ENCODE measurements around the gene PSME3IP1. TPM values are rescaled to one million over a fixed set of nuclear protein-coding genes. Genes with fewer than 3 reads are reported as not detected.

Gene PSME3IP1
- polyA plus RNA-seq, 1 of the 3 experiments (the other 2 are of a cell fraction), result 80.9 TPM

DNA sequence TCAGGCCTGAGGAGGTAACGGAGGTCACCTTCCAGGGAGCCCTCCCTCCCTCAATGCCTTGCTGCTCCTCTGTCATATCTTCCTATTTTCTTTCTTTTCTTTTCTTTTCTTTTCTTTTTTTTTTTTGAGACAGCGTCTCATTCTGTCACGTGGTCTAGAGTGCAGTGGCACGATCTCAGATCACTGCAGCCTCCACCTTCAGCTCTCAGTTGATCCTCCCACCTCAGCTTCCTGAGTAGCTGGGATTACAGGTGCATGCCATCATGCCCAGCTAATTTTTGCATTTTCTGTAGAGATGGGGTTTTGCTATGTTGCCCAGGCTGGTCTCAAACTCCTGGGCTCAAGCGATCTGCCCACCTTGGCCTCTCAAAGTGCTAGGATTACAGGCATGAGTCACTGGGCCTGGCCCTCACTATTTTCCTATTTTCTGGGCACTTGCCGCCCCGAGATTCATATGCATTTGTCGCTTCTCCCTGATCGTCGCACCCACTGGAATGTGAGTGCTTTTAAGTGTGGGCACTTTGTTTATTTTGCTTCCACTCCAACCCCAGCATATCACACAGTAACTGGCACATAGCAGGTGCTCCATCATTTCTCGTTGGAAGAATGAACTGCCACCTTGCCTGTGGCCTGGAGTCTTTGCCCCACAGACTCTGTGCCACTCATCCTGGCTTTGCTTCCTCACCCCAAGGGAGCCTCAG, 61.7 kb downstream of the PSME3IP1 start:
- H3K9ac ChIP-seq, result no peak overlapping the region
- H3K27me3 ChIP-seq (ENCODE audit: insufficient read depth), result no peaks in the 10 kb centered on the region
- H3K4me2 ChIP-seq, result no peak overlapping the region
- TF ChIP-seq TEAD4 (IDR thresholded peaks at IDR 0.05; ENCODE audit: borderline replicate concordance, insufficient read depth), result no peak
- no peak for TF ChIP-seq MAX (IDR thresholded peaks at IDR 0.05; ENCODE audit: low read depth)
- no peak for TF ChIP-seq RXRA (IDR thresholded peaks at IDR 0.05; ENCODE audit: borderline replicate concordance, low read depth)
- TF ChIP-seq JUND (IDR thresholded peaks at IDR 0.05), result no peak
- TF ChIP-seq GABPA (IDR thresholded peaks at IDR 0.05; ENCODE audit: low read depth), result no peak
- TF ChIP-seq REST (IDR thresholded peaks at IDR 0.05; ENCODE audit: low read depth, low read length), result no peak
- TF ChIP-seq NRF1 (IDR thresholded peaks at IDR 0.05; ENCODE audit: low read depth, low read length), result no peak
- TF ChIP-seq MXI1 (IDR thresholded peaks at IDR 0.05; ENCODE audit: low read depth, low read length), result no peak
- TF ChIP-seq, protein P1, sequence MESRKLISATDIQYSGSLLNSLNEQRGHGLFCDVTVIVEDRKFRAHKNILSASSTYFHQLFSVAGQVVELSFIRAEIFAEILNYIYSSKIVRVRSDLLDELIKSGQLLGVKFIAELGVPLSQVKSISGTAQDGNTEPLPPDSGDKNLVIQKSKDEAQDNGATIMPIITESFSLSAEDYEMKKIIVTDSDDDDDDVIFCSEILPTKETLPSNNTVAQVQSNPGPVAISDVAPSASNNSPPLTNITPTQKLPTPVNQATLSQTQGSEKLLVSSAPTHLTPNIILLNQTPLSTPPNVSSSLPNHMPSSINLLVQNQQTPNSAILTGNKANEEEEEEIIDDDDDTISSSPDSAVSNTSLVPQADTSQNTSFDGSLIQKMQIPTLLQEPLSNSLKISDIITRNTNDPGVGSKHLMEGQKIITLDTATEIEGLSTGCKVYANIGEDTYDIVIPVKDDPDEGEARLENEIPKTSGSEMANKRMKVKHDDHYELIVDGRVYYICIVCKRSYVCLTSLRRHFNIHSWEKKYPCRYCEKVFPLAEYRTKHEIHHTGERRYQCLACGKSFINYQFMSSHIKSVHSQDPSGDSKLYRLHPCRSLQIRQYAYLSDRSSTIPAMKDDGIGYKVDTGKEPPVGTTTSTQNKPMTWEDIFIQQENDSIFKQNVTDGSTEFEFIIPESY (IDR thresholded peaks at IDR 0.05; ENCODE audit: borderline replicate concordance, low read depth), result no peak
- TF ChIP-seq NFIC (IDR thresholded peaks at IDR 0.05; ENCODE audit: borderline replicate concordance), result no peak
- TF ChIP-seq, protein P2, sequence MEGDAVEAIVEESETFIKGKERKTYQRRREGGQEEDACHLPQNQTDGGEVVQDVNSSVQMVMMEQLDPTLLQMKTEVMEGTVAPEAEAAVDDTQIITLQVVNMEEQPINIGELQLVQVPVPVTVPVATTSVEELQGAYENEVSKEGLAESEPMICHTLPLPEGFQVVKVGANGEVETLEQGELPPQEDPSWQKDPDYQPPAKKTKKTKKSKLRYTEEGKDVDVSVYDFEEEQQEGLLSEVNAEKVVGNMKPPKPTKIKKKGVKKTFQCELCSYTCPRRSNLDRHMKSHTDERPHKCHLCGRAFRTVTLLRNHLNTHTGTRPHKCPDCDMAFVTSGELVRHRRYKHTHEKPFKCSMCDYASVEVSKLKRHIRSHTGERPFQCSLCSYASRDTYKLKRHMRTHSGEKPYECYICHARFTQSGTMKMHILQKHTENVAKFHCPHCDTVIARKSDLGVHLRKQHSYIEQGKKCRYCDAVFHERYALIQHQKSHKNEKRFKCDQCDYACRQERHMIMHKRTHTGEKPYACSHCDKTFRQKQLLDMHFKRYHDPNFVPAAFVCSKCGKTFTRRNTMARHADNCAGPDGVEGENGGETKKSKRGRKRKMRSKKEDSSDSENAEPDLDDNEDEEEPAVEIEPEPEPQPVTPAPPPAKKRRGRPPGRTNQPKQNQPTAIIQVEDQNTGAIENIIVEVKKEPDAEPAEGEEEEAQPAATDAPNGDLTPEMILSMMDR (IDR thresholded peaks at IDR 0.05), result no peak
- no peak for TF ChIP-seq GATA2 (CRISPR knock-in tag; IDR thresholded peaks at IDR 0.05)
- TF ChIP-seq MEF2A (IDR thresholded peaks at IDR 0.05; ENCODE audit: borderline replicate concordance, low read depth), result no peak
- TF ChIP-seq EP300 (IDR thresholded peaks at IDR 0.05; ENCODE audit: borderline replicate concordance in 1 of 2, low read depth in 1 of 2, low read length in 1 of 2), result no peak
- TF ChIP-seq FOSL2 (IDR thresholded peaks at IDR 0.05; ENCODE audit: borderline replicate concordance, low read depth), result no peak
- no peaks in the 10 kb centered on the region for H3K4me1 ChIP-seq (ENCODE audit: control insufficient read depth in 1 of 2, insufficient read depth in 2 of 2, low read depth in 1 of 2, low read length in 1 of 2)
- H3K9me3 ChIP-seq, result no peaks in the 10 kb centered on the region
- H3K79me2 ChIP-seq (ENCODE audit: insufficient read depth), result no peaks in the 10 kb centered on the region
- H3K27ac ChIP-seq (ENCODE audit: low read depth in 2 of 2, low read length in 1 of 2), result no peak overlapping the region
- H3F3A ChIP-seq (replicated peaks; ENCODE audit: insufficient read depth), result no peaks in the 10 kb centered on the region
- ChIA-PET POLR2A (interaction anchor here (0.6 kb wide), 1 partner anchor 108 kb away, joined by 3 read pairs; no protein-coding TSS in a partner anchor), CTCF (no interaction called here)
- H3K4me3 ChIP-seq (ENCODE audit: low read depth in 2 of 2, low read length in 1 of 2), result no peak overlapping the region
- H4K20me1 ChIP-seq (ENCODE audit: insufficient read depth), result no peaks in the 10 kb centered on the region
- WGBS (ENCODE audit: low lambda C conversion rate), result 88% methylated on average over 11 of the region's 11 CpGs
- H3K36me3 ChIP-seq (replicated peaks in 1 of 2; ENCODE audit: control insufficient read depth in 1 of 2, insufficient read depth in 2 of 2, low read length in 1 of 2), result peaks cover 2 to 6% of the 10 kb centered on the region in 2 experiments
- no peak for DNase-seq
- no peak overlapping the region for H2AFZ ChIP-seq (ENCODE audit: low read depth)
- H3K9me2 ChIP-seq, result no peaks in the 10 kb centered on the region
